GM18520 (cell line): Measurements from ENCODE around the gene IL6.

ENCODE experiments used
- ATAC-seq: cut with Tn5 transposase; IDR thresholded peaks from one replicate; pipeline ENCODE4 v1.9.1; 2021; ENCODE audit not compliant: unreplicated experiment

IL6 gene

GRCh38 chr7:22726345-22726906 lies 574 bp upstream of the IL6 start:
- ATAC-seq = peak; percentile 57

DNA sequence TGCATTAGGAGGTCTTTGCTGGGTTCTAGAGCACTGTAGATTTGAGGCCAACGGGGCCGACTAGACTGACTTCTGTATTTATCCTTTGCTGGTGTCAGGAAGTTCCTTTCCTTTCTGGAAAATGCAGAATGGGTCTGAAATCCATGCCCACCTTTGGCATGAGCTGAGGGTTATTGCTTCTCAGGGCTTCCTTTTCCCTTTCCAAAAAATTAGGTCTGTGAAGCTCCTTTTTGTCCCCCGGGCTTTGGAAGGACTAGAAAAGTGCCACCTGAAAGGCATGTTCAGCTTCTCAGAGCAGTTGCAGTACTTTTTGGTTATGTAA lies 675 bp downstream of the IL6 start:
- ATAC-seq = no peak

DNA sequence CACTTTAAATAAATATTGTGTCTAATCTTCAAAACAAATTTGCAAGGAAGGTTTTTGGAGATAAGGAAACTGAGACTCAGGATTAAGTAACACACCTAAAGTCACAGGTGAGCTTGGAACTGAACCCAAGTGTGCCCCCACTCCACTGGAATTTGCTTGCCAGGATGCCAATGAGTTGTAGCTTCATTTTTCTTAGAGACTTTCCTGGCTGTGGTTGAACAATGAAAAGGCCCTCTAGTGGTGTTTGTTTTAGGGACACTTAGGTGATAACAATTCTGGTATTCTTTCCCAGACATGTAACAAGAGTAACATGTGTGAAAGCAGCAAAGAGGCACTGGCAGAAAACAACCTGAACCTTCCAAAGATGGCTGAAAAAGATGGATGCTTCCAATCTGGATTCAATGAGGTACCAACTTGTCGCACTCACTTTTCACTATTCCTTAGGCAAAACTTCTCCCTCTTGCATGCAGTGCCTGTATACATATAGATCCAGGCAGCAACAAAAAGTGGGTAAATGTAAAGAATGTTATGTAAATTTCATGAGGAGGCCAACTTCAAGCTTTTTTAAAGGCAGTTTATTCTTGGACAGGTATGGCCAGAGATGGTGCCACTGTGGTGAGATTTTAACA lies 1.5 kb downstream of the IL6 start:
- no peak for ATAC-seq

DNA sequence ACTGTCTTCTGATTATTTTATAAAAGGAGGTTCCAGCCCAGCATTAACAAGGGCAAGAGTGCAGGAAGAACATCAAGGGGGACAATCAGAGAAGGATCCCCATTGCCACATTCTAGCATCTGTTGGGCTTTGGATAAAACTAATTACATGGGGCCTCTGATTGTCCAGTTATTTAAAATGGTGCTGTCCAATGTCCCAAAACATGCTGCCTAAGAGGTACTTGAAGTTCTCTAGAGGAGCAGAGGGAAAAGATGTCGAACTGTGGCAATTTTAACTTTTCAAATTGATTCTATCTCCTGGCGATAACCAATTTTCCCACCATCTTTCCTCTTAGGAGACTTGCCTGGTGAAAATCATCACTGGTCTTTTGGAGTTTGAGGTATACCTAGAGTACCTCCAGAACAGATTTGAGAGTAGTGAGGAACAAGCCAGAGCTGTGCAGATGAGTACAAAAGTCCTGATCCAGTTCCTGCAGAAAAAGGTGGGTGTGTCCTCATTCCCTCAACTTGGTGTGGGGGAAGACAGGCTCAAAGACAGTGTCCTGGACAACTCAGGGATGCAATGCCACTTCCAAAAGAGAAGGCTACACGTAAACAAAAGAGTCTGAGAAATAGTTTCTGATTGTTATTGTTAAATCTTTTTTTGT lies 2.3 kb downstream of the IL6 start:
- ATAC-seq = no peak

GRCh38 chr7:22730066-22730710 lies 3.2 kb downstream of the IL6 start:
- no peak for ATAC-seq

- no peak for ATAC-seq
Measured at GRCh38 chr7:22730921-22731654, 4.1 kb downstream of the IL6 start.

- ATAC-seq = no peak
Measured at GRCh38 chr7:22731766-22732165, 4.8 kb downstream of the IL6 start.

DNA sequence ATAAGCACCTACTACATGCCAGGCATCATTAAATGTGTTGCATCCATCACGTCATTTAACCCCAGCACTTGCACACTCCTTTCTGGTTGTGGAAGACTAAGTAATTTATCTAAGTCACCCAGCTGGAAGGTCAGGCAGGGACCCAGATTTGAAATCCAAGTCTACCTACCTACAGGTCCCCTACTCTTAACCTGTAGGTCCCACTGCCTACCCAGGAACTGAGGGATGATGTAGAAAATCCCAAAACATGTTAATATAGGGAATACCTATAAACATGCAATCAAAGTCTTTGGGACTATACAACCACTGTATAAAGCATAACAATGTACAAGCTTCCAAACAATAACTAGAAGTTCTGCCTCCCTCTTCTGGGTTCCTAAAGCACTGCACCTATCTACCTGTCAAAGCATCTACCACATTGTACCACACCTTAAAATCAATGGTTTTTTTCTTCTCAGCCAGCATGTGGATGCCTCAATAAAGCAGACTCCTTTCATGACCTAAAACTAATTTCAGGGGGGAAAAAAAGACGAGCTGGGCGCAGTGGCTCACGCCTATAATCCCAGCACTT lies 5.6 kb downstream of the IL6 start:
- ATAC-seq = no peak

DNA sequence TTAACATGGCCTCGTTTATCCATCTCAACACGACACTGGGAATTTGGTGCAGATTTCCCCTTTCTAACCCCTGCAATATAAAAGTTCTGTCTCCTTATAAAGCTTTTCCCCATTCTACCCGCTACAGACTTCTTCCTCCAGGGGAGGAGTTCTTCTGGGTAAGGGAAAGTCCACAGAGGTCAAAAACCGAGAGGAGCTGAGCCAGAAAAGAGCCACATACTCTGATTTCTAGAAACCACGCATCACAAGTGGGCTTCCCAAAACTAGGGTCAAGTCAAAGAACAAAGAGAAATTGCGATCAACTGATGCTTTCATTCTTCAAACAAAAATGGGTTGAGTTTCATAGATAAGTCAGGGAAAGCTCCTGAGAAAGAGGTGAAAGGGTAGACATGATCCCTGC lies 6.8 kb downstream of the IL6 start:
- no peak for ATAC-seq

- no peak for ATAC-seq
Measured at GRCh38 chr7:22743014-22743413, 16.0 kb downstream of the IL6 start.

DNA sequence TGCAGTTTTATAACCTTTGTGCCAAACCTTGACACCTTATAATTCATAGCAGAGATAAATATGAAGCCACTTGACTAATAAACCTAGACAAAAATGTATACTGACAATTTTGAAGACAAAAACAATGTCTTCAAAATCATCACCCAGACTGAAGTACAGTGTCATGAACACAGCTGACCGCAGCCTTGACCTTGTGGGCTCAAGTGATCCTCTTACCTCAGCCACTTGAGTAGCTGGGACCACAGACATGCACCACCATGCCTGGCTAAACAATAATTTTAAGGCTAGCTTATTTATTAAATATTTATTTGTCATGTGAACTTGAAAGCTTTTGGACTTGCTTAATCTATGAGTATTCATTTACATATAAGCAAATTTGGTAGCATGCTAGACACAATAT lies 24.3 kb downstream of the IL6 start:
- no peak for ATAC-seq

- no peak for ATAC-seq
Measured at GRCh38 chr7:22757338-22757994, 30.5 kb downstream of the IL6 start.

- no peak for ATAC-seq
Measured at GRCh38 chr7:22758576-22758975, 31.6 kb downstream of the IL6 start.

DNA sequence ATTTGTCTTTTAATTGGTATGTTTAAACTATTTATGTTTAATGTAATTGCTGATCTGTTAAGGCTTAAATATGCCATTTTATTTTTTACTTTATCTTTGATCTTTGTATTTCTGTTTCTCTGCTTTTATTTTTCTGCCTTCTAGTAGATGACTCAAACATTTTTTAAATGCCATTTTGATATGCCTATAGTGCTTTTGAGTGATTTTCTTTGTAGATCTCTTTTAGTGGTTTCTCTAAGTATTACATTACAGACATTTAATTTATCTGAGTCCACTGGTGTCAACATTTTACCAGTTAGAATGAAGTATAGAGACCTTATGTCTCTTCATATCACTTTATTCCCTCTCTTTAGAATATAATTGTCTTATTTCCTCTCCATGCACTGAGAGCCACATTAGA lies 32.7 kb downstream of the IL6 start:
- ATAC-seq = no peak

GRCh38 chr7:22762866-22763265 lies 35.9 kb downstream of the IL6 start:
- ATAC-seq = no peak

DNA sequence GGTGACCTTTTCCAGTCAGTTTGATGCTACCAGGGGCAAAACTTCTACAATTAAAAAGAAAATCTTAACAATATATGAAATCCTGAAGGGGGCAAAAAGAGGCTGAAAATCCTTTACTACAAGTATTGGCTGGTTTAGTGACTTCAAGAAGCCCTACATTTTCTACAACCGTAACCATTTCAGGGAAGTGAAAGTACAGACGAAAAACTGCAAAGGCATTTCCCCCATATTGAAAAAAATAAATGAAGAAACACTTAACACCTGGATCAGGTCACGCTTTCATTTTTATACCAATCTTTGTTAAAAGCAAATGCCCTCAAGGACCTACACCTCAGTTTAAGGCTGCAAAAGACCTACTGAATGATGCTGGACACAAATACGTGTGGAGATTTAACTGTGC lies 38.6 kb downstream of the IL6 start:
- peak; percentile 50 for ATAC-seq

GRCh38 chr7:22771194-22771871 lies 44.3 kb downstream of the IL6 start:
- no peak for ATAC-seq

- no peak for ATAC-seq
Measured at GRCh38 chr7:22771872-22772228, 44.9 kb downstream of the IL6 start.

- ATAC-seq = no peak
Measured at GRCh38 chr7:22772885-22773284, 45.9 kb downstream of the IL6 start.

- no peak for ATAC-seq
Measured at GRCh38 chr7:22776964-22777363, 50.0 kb downstream of the IL6 start.
